Mesodermal cell (in vitro differentiated cells): ENCODE data around the gene BEST4.
A peak's percentile ranks its signal among the peaks of the same experiment; 100 is the strongest.

Source experiments
- H3K27ac ChIP-seq: 2 replicates; pipeline ENCODE4 v1.7.0; 2013; ENCODE audit warnings: mild to moderate bottlenecking, low read depth, low read length, moderate library complexity; ENCODE audit not compliant: severe bottlenecking
- H3K36me3 ChIP-seq: 2 replicates; pipeline ENCODE4 v1.7.1; 2013; ENCODE audit warnings: mild to moderate bottlenecking, low read length, moderate library complexity; ENCODE audit not compliant: control insufficient read depth, insufficient read depth
- H3K4me1 ChIP-seq: one replicate; pipeline ENCODE4 v1.7.1; 2013; ENCODE audit warnings: mild to moderate bottlenecking, low read length; ENCODE audit not compliant: insufficient read depth, control insufficient read depth, poor library complexity, severe bottlenecking
- H3K4me3 ChIP-seq: 2 replicates; pipeline ENCODE4 v1.7.0; 2013; ENCODE audit warnings: low read length, control low read depth, mild to moderate bottlenecking; ENCODE audit not compliant: insufficient read depth, poor library complexity, severe bottlenecking; ENCODE audit errors: extremely low read depth
- H3K9me3 ChIP-seq: 2 replicates; pipeline ENCODE4 v1.7.1; 2013; ENCODE audit warnings: mild to moderate bottlenecking, low read length, moderate library complexity; ENCODE audit not compliant: control insufficient read depth
- WGBS, 2 experiments: methylation state at CpG; one replicate each; pipeline ENCODE4 v1.1.5; 2013; ENCODE audit warnings: missing lambda C conversion rate in 2 of 2; ENCODE audit not compliant: insufficient coverage in 2 of 2; 5-methylcytosine and 5-hydroxymethylcytosine counted together

BEST4 gene

GRCh38 chr1:44785029-44785380 is 3.0 kb downstream of the BEST4 start:
- WGBS, 2 experiments, result 91 to 93% methylated on average over 6 of the region's 6 CpGs
- H3K27ac ChIP-seq, result no peak overlapping the region
- H3K36me3 ChIP-seq, result peaks cover 19% of the 10 kb centered on the region
- no peaks in the 10 kb centered on the region for H3K9me3 ChIP-seq
- H3K4me1 ChIP-seq, result peaks cover 12% of the 10 kb centered on the region
- no peak overlapping the region for H3K4me3 ChIP-seq

- H3K9me3 ChIP-seq, result no peaks in the 10 kb centered on the region
- 13 to 19% methylated on average over 62 to 66 of the region's 71 CpGs for WGBS, 2 experiments
Observed at GRCh38 chr1:44784094-44785028, 3.6 kb downstream of the BEST4 start.

DNA sequence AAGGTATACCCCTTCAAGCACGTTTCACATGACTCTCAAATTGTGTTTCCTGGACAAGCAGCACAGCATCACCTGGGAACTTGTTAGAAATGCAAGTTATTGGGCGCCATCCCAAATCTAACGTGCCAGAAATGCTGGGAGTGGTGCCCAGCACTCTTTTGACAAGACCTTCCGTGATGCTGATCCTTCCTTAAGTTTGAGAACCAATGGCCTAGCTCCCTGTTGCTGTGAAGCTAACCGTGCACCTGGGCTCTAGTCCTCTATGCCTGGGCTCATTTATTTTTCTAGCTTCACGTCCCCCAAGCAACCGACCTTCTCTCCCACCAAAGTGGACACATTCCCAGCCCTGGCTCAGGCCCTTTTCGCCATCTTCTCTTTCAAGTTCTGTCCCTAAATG is 4.3 kb downstream of the BEST4 start:
- peak overlapping the region; percentile 24 for H3K4me3 ChIP-seq
- H3K9me3 ChIP-seq, result no peaks in the 10 kb centered on the region
- peaks cover 13% of the 10 kb centered on the region for H3K4me1 ChIP-seq
- no peak overlapping the region for H3K27ac ChIP-seq
- 75 to 82% methylated on average over 7 to 8 of the region's 8 CpGs for WGBS, 2 experiments
- H3K36me3 ChIP-seq, result peaks cover 31% of the 10 kb centered on the region

More at GRCh38 chr1:44784094-44785028, 3.6 kb downstream of the BEST4 start:
- Histone ChIP-seq H3K27ac (no peak overlapping the region), H3K36me3 (peaks cover 24% of the 10 kb centered on the region), H3K4me3 (peak overlapping the region; percentile 24), H3K4me1 (peaks cover 12% of the 10 kb centered on the region)

DNA sequence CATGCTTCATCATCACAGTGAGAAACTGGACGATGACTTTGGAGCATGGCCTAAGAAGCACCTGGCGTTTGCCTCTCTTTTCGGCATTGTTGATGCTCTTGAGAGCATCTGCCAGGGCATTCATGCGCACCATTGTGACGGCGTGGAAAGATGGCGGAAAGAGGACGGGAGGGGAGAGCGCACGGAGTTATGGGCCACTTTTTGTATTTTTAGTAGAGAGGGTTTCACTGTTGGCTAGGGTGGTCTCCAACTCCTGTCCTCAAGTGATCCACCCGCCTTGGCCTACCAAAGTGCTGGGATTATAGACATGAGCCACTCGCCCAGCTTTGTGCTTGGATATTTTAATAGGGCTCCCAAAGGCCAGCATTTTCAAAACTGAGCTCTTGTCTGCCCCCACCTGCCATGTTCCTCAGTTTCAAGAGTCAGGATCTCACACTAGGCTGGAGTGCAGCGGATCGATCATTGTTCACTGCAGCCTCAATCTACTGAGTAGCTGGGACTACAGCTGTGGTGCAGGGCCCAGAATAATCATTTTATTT is 7.3 kb downstream of the BEST4 start:
- Histone ChIP-seq H3K9me3 (no peaks in the 10 kb centered on the region), H3K36me3 (peaks cover 60% of the 10 kb centered on the region), H3K4me3 (no peak overlapping the region), H3K4me1 (peaks cover 22% of the 10 kb centered on the region), H3K27ac (no peak overlapping the region)
- 97 to 98% methylated on average over 12 to 14 of the region's 14 CpGs for WGBS, 2 experiments

DNA sequence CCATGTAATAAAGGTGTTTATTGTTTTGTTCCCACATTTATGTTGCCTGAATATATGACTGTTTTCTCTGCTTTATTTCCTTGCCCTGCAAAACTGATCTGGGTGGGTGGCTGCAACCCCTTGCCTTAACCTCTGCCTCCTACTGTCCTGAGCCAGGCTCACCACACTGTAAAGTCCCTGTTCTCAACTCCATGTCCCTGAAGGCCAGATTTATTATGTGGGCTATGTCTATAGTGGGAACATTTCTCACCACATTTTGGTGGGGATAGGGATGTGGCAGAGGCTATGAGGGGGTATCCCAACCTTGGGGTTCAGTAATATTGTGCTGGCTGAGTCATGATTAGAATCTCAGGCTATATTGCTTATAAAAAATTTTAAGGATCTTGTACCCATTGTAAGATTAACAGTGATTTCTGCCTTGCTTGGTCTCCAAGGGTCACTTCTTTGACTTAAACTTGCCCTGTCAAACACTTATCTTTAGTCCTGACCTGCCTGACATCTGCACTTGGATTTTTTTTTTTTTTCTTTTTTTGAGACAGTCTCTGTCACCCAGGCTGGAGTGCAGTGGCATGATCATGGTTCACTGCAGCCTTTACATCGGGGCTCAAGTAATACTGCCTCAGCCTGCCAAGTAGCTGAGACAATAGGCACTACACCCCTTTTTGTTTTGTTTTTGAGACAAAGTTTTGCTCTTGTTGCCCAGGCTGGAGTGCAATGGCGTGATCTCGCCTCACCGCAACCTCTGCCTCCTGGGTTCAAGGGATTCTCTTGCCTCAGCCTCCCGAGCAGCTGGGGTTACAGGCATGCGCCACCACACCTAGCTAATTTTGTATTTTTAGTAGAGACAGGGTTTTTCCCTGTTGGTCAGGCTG is 9.0 kb downstream of the BEST4 start:
- Histone ChIP-seq H3K4me3 (no peak overlapping the region), H3K9me3 (no peaks in the 10 kb centered on the region), H3K27ac (no peak overlapping the region), H3K4me1 (peaks cover 19% of the 10 kb centered on the region), H3K36me3 (peaks cover 60% of the 10 kb centered on the region)
- 92 to 96% methylated on average over 6 of the region's 6 CpGs for WGBS, 2 experiments

DNA sequence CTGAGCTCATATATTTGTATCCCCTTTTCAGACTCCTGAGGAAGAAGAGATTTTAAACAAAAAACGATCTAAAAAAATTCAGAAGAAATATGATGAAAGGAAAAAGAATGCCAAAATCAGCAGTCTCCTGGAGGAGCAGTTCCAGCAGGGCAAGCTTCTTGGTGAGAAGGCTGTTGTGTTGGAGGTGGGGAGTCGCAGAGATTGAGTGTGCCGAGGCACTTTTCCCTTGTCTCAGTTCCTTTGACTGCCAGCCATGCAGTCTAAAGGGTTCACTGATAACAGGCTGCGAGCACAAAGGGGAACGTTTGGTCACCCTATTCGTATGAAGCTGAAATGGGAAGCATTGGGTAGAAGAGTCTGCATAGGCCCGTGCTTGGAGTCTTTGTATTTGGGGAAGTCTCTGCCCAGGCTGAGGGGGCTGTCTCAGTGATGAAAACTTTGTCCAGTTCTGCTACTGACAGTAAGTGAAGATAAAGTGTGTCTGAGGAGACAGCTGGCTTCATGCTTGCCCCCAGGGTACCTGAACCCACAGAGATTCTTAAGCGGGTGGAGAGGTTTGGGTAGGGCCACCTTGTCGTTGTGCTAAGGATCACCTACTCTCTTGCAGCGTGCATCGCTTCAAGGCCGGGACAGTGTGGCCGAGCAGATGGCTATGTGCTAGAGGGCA is 9.9 kb downstream of the BEST4 start:
- Histone ChIP-seq H3K36me3 (peaks cover 60% of the 10 kb centered on the region), H3K27ac (peak overlapping the region; percentile 23)

DNA sequence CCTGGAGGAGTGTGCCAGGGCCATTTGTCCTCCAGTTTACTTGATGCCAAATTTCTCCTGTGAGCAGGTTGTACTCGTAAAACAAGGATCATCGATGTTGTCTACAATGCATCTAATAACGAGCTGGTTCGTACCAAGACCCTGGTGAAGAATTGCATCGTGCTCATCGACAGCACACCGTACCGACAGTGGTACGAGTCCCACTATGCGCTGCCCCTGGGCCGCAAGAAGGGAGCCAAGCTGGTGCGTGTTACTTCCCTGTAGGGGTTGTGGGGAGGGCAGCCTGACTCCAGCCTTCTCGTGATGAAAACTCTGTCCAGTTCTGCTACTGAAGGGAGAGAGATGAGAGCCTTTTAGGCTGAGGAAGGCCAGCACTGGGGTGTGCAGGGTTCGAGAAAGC is 10.4 kb downstream of the BEST4 start:
- peak overlapping the region; percentile 94 for H3K4me3 ChIP-seq
- peaks cover 14% of the 10 kb centered on the region for H3K4me1 ChIP-seq
- H3K36me3 ChIP-seq, result peaks cover 60% of the 10 kb centered on the region
- H3K27ac ChIP-seq, result peak overlapping the region; percentile 23
- no peaks in the 10 kb centered on the region for H3K9me3 ChIP-seq
- WGBS, 2 experiments, result 96% methylated on average over 13 of the region's 14 CpGs

More for the DNA sequence above, 9.9 kb downstream of the BEST4 start:
- Histone ChIP-seq H3K4me3 (peak overlapping the region; percentile 1), H3K9me3 (no peaks in the 10 kb centered on the region), H3K4me1 (peaks cover 14% of the 10 kb centered on the region)
- 94 to 98% methylated on average over 11 to 13 of the region's 13 CpGs for WGBS, 2 experiments

- H3K36me3 ChIP-seq, result peaks cover 57% of the 10 kb centered on the region
- H3K4me3 ChIP-seq, result peak overlapping the region; percentile 94
- H3K4me1 ChIP-seq, result peaks cover 14% of the 10 kb centered on the region
- no peaks in the 10 kb centered on the region for H3K9me3 ChIP-seq
- WGBS, 2 experiments, result 46 to 49% methylated on average over 11 of the region's 12 CpGs
- peak overlapping the region; percentile 59 for H3K27ac ChIP-seq
Observed at GRCh38 chr1:44776730-44777068, 11.3 kb downstream of the BEST4 start.

DNA sequence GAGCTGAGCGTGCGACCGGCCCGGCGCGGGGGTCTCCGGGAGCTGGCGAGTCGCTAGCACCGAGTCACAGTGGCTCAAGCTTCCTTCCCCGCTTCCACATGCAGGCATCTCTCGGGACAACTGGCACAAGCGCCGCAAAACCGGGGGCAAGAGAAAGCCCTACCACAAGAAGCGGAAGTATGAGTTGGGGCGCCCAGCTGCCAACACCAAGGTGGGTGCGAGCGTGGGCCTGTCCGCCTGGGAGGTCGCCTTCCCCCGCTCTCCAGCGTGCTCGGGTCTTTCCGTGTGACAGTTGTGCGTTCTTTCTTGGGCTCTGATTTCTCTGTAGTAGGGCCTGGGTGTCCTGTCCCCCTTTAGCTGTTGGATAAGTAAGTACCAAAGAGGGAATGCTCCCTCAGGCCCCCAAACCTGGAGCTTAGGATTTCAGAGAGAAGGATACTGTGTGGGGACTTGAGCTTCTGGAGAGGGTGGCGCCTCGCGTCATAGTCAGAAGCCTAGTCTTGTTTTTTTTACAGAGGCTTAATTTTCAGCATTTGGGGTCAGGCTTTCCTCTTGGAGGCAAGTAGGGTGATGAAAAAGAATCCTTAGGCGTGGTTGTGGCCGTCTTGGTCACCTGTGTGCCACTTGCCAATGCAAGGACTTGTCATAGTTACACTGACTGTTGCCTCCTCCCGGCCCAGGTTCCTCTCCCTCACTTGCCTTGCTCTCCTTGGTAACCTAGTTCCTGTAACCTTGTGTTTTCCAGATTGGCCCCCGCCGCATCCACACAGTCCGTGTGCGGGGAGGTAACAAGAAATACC is 11.8 kb downstream of the BEST4 start:
- H3K36me3 ChIP-seq, result peaks cover 52% of the 10 kb centered on the region
- peaks cover 14% of the 10 kb centered on the region for H3K4me1 ChIP-seq
- peak overlapping the region; percentile 94 for H3K4me3 ChIP-seq
- H3K27ac ChIP-seq, result peak overlapping the region; percentile 97
- H3K9me3 ChIP-seq, result no peaks in the 10 kb centered on the region
- WGBS, 2 experiments, result 2 to 3% methylated on average over 23 to 31 of the region's 36 CpGs
